GM19395 (cell line): ENCODE data around the gene NUFIP2.
"Not testable (repeated sequence)": the region's sequence is repeated elsewhere in the genome, so short reads cannot be mapped to it uniquely, and the experiment has no call there.

Experiments used
- ATAC-seq: cut with Tn5 transposase; IDR thresholded peaks from one replicate; pipeline ENCODE4 v1.9.1; 2021; ENCODE audit warnings: mild to moderate bottlenecking, moderate library complexity; ENCODE audit not compliant: unreplicated experiment

Gene NUFIP2

GRCh38 chr17:29283496-29283895 is 10.5 kb downstream of the NUFIP2 start:
- no peak for ATAC-seq

DNA sequence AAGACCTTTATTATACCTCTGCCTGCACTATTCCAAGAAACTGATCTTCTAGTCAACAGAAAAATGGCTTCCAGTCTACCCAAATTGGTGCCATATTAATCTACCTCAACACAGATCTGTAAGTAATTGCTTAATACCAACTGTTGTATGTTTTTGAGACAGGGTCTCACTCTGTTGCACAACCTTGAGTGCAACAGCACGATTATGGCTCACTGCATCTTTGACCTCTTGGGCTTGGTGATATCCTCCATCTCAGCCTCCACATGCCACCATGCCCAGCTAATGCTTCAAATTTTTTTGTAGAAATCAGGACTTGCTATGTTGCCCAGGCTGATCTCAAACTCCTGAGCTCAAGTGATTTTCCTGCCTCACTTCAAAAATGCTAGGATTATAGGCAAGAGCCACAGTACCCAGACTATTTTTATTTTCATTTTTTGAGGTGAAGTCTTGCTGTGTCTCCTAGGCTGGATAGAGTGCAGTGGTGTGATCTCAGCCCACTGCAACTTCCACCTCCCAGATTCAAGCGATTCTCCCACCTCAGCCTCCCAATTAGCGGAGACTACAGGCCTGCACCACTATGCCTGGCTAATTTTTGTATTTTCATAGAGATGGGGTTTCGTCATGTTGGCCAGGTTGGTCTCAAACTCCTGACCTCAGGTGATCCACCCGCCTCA is 14.4 kb downstream of the NUFIP2 start:
- no peak for ATAC-seq

DNA sequence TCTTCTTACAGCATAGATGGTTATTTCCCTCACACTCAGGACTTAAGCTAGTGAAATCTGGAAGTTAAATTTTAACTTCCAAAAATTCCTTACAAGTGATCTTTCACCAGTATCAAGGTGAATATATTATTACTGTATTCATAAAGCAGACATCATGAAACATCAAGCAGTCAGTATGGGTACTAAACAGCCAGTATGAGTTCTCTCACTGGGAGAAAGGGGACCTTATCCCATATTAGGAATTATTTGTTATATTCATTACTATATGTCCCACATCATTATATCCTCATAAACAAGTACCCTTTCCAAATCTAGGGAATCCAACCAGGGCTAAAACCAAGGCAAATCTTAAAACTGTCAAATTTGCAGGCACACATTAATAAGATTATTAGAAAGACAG is 15.3 kb downstream of the NUFIP2 start:
- no peak for ATAC-seq

DNA sequence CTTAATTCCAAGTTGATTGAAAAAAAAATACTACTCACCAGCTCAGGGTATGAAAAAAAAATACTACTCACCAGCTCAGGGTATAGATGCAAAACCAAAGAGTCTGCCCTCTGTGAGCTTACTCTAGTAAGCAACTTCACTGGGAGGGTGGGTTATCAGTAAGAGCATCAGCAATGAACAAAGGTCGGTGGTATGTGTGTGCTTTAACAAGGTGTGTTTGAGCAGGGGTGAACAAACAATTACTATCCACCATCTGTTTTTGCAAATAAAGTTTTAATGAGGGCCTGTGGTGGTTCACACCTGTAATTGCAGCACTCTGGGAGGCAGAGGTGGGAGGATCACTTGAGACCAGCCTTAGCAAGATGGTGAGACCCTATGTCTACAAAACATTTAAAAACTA is 20.0 kb downstream of the NUFIP2 start:
- no peak for ATAC-seq

DNA sequence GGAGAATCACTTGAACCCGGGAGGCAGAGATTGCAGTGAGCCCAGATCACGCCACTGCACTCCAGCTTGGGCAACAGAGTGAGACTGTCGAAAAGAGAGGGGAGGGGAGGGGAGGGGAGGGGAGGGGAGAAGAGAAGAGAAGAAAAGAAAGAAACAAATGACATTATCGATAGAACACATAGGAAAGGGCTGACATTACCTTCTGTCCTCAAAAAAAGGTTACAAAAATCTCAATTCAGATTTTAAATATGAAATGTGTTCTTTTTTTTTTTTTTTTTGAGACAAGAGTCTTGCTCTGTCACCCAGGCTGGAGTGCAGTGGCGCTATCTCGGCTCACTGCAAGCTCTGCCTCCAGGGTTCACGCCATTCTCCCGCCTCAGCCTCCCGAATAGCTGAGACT is 22.0 kb downstream of the NUFIP2 start:
- not testable (repeated sequence) for ATAC-seq

GRCh38 chr17:29263916-29264315 is 30.0 kb downstream of the NUFIP2 start:
- no peak for ATAC-seq

- no peak for ATAC-seq
Measured at GRCh38 chr17:29257756-29258155, 36.2 kb downstream of the NUFIP2 start.

GRCh38 chr17:29256735-29257466 is 37.0 kb downstream of the NUFIP2 start:
- ATAC-seq, result no peak

- ATAC-seq, result no peak
Measured at GRCh38 chr17:29255926-29256522, 37.9 kb downstream of the NUFIP2 start.

GRCh38 chr17:29253037-29253436 is 40.9 kb downstream of the NUFIP2 start:
- ATAC-seq, result no peak

DNA sequence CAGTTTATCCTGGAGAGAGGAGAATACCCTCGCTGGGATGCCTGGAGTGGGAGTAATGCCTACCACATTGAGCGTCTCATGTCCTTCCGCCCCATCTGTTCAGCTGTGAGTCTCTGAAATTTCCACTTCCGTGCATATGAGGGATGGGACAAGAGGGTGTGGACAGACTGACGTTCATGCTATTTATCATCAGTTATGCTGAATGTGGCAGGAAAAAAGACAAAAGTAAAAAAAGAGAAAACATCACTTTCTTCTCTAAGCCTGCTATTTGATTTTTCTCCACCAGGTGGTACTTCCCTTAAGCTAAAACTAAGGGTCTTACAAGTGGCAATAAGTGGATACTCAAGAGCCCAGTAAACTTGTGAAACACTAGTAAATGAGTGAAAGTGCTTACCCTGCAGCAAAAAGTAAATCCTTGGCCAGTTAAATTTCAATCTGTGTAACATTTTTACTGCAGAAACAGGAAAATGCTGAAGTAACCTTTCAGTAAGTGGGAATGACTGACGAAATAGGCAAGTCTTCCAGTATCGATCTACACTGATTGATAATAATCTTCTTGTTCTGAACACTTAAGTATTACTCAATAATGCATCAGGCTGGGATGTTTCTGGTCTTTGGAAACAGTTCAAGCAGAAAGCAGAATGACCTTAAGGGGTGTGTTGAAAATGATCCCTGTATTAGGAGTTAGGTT is 41.7 kb downstream of the NUFIP2 start:
- ATAC-seq, result no peak

- ATAC-seq, result no peak
Measured at GRCh38 chr17:29251184-29251583, 42.8 kb downstream of the NUFIP2 start.

DNA sequence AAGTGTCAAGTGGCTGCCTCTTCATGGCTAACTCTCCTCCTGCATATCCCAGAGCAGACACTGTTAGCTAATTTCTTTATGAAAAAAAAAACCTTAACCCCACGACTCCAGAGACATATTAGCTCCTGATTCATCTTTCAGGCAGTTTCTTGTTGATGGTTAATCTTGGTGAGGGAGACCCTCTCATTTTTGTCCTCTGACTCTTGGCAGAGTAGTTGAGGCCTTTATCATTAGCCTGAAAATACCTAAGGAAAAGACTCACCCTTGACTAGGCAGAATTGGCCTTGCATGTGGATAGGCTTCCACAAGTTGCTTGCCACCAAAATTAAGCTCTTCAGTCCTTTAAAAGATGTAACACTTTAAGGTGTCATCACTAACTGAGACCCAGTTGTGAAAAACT is 43.3 kb downstream of the NUFIP2 start:
- ATAC-seq, result no peak

DNA sequence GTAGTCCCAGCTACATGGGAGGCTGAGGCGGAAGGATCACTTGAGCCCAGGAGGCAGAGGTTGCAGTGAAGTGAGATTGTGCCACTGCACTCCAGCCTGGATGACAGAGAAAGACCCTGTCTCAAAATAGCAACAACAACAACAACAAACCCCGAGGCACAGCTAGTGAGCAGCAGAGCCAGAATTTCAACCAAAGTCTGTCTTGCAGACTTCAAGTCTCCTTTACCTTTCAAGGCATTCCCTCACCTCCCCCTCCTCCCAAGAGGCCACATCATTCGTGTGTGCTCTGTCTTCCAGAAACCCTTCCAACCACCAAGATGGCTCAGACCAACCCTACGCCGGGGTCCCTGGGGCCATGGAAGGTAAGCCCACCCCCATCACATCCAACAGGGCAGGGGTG is 45.1 kb downstream of the NUFIP2 start:
- ATAC-seq, result no peak

- no peak for ATAC-seq
Measured at GRCh38 chr17:29247219-29247618, 46.7 kb downstream of the NUFIP2 start.

DNA sequence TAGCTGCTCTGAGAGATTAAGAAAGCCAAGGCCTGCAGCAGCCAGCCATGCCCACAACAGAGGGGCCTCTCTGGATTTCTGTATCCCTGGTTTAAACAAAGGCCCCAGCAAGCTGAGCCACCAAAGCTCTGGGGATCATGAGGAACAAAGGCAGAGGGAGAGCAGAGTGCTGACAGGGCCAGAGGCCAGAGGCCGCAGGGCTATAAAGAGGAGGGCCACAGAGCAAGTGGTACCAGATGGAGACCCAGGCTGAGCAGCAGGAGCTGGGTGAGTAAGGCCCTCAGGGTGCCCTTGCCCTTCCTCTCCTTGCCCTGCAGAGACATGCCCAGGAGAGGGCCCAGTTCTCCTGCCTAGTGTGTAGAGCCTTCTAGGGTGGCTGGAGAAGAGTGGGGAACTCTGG is 47.3 kb downstream of the NUFIP2 start, which contains the start of gene CRYBA1:
Gene CRYBA1 (plus strand): TSS at position 232 of the 400 bp plus-strand sequence. CDS start 5 bp downstream, at position 237.
- no peak for ATAC-seq

GRCh38 chr17:29245401-29245800 is 48.5 kb downstream of the NUFIP2 start:
- no peak for ATAC-seq

DNA sequence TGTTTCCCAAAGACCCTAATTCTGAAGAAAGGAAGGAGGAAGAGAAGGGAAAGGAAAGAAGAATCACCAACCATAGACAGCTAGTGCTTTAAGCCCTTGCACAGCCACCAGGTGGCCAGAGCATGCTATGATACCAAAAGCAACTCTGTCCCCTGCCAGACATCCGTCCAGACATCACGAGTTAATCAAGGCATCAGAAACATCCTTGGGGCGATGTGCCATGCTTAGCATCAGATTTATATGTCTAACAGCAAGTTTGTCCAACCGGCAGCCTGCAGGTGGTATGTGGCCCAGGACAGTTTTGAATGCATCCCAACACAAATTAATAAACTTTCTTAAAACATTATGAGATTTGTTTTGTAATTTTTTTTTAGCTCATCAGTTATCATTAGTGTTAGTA is 50.2 kb downstream of the NUFIP2 start:
- no peak for ATAC-seq

DNA sequence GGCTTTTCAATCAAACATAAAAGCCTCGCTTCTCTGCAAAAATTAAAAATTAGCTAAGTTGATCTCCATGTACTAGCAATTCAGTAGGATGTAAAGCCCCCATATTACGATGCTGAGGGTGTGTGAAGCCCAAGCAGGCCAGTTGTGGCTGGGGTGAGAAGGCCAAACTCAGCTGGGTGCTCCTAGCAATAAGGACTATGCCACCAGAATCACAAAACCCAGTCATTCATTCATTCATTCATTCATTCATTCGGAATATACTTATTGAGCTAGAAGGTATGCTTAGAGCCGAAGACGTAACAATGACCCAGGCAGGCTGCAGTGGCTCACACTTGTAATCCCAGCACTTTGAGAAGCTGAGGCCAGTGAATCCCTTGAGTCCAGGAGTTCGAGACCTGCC is 51.2 kb downstream of the NUFIP2 start:
- ATAC-seq, result no peak

- ATAC-seq, result no peak
Measured at GRCh38 chr17:29242051-29242450, 51.9 kb downstream of the NUFIP2 start.
